ENCODE data around the gene ATP10A. TPM values are rescaled to one million over a fixed set of nuclear protein-coding genes. Genes with fewer than 3 reads are reported as not detected.

ATP10A gene
- polyA plus RNA-seq, 1 donor (not counting 4 experiments of a cell fraction or from before 2014, with no cell fraction given): not detected

DNA sequence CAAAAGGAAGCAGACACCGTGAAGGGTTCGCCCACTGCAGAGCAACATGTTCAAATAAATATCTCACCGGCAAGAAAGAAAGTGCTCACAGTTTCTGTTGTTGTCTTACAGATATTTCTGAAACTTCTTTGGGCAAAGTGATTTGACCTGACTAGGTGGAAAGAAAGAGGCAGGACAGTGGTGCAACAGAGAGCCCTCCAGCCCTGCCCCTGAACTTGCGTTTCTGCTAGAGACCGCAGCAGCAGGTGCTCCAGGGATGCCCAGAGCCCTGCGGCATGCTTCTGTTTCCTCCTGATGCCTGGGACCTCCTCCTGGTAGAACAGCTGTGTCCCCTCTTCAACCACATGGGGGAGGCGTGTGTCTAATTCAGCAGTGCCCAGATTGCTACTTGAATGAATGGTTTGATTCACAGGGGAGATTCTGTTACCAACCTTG lies 123.4 kb downstream of the ATP10A start:
- no peak for FAIRE-seq
- Histone ChIP-seq H3K27ac (ENCODE audit: control insufficient read depth, insufficient read depth, low read length) (no peak overlapping the region), H3K79me2 (ENCODE audit: control insufficient read depth, insufficient read depth, low read length) (no peaks in the 10 kb centered on the region), H2AFZ (ENCODE audit: control insufficient read depth, low read length) (no peak overlapping the region), H3K9ac (ENCODE audit: control insufficient read depth, extremely low read depth, insufficient read depth, low read length) (no peak overlapping the region), H3K9me1 (ENCODE audit: control insufficient read depth, extremely low read depth, insufficient read depth, low read length) (no peaks in the 10 kb centered on the region), H4K20me1 (ENCODE audit: control insufficient read depth, extremely low read depth, insufficient read depth, low read length) (no peaks in the 10 kb centered on the region), H3K36me3 (ENCODE audit: control insufficient read depth in 2 of 2, extremely low read depth in 1 of 2, insufficient read depth in 2 of 2, low read length in 2 of 2) (no peaks in the 10 kb centered on the region), H3K4me3 (ENCODE audit: control insufficient read depth in 2 of 3, extremely low read depth in 1 of 3, insufficient read depth in 2 of 3, low read depth in 1 of 3, low read length in 3 of 3) (no peak overlapping the region), H3K4me2 (ENCODE audit: control insufficient read depth, extremely low read depth, insufficient read depth, low read depth, low read length) (no peak overlapping the region), H3K9me3 (ENCODE audit: control insufficient read depth, low read depth, low read length) (peaks cover 2% of the 10 kb centered on the region), H3K4me1 (ENCODE audit: control insufficient read depth, extremely low read depth, insufficient read depth, low read length) (no peaks in the 10 kb centered on the region), H3K27me3 (ENCODE audit: control insufficient read depth, extremely low read depth, insufficient read depth, low read length) (no peaks in the 10 kb centered on the region)
- dilution Hi-C loops (cut with MboI; ENCODE audit: extremely low pct_ligation_motif_present, low sequenced_read_pairs): no loop called here
- no peak for TF ChIP-seq EZH2 (IDR thresholded peaks at IDR 0.05; ENCODE audit: low read length)
- TF ChIP-seq, protein P1, sequence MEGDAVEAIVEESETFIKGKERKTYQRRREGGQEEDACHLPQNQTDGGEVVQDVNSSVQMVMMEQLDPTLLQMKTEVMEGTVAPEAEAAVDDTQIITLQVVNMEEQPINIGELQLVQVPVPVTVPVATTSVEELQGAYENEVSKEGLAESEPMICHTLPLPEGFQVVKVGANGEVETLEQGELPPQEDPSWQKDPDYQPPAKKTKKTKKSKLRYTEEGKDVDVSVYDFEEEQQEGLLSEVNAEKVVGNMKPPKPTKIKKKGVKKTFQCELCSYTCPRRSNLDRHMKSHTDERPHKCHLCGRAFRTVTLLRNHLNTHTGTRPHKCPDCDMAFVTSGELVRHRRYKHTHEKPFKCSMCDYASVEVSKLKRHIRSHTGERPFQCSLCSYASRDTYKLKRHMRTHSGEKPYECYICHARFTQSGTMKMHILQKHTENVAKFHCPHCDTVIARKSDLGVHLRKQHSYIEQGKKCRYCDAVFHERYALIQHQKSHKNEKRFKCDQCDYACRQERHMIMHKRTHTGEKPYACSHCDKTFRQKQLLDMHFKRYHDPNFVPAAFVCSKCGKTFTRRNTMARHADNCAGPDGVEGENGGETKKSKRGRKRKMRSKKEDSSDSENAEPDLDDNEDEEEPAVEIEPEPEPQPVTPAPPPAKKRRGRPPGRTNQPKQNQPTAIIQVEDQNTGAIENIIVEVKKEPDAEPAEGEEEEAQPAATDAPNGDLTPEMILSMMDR (optimal IDR thresholded peaks at IDR 0.05 in 1 of 3, IDR thresholded peaks at IDR 0.05 in 1 of 3, conservative IDR thresholded peaks at IDR 0.05 in 1 of 3; ENCODE audit: extremely low read depth in 1 of 3, insufficient read depth in 2 of 3, low read length in 3 of 3): no peak
- DNase-seq (ENCODE audit: low read depth, low spot score): no peak

DNA sequence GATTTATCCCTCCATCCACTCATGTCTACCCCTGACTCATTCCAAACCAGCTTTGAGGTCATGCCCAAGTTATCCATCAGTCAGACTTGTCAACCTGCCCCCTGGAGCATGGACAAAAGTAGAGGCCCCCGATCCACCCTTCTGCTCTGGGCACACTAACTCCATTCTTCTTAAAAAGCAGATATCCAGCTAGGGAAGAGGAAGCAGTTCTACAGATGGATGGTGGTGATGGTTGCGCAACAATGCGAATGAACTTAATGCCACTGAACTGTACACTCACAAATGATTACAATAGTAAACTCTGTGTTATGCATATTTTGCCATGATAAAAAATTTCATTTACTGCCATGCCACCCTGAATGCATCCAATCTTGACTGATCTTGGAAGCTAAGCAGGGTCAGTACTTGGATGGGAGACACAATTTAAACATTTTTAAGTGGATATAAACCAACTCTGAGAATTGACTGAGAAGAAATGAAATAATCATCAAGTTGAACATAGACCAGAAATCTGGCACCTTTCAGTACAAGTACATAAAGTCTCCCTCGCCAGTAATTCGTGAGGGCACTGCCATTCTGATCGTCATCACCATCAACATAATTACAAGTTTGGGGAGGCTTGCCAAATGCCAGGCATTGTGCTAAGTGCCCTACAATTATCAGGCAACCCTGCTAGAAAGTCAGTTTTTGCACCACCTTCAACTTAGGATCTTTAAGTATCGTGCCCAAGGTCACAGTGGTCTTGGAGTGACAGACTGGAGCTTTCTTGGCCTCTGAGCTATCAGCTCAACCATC lies 124.8 kb downstream of the ATP10A start:
- Histone ChIP-seq H3K27ac (ENCODE audit: control insufficient read depth, insufficient read depth, low read length) (no peak overlapping the region), H3K79me2 (ENCODE audit: control insufficient read depth, insufficient read depth, low read length) (no peaks in the 10 kb centered on the region)
- FAIRE-seq: no peak

More for the DNA sequence above, 124.8 kb downstream of the ATP10A start:
- Histone ChIP-seq H4K20me1 (ENCODE audit: control insufficient read depth, extremely low read depth, insufficient read depth, low read length) (no peaks in the 10 kb centered on the region), H3K4me3 (ENCODE audit: control insufficient read depth in 2 of 3, extremely low read depth in 1 of 3, insufficient read depth in 2 of 3, low read depth in 1 of 3, low read length in 3 of 3) (no peak overlapping the region), H3K4me1 (ENCODE audit: control insufficient read depth, extremely low read depth, insufficient read depth, low read length) (no peaks in the 10 kb centered on the region), H3K9me1 (ENCODE audit: control insufficient read depth, extremely low read depth, insufficient read depth, low read length) (no peaks in the 10 kb centered on the region), H3K27me3 (ENCODE audit: control insufficient read depth, extremely low read depth, insufficient read depth, low read length) (no peaks in the 10 kb centered on the region), H3K36me3 (ENCODE audit: control insufficient read depth in 2 of 2, extremely low read depth in 1 of 2, insufficient read depth in 2 of 2, low read length in 2 of 2) (no peaks in the 10 kb centered on the region), H3K4me2 (ENCODE audit: control insufficient read depth, extremely low read depth, insufficient read depth, low read depth, low read length) (no peak overlapping the region), H2AFZ (ENCODE audit: control insufficient read depth, low read length) (no peak overlapping the region), H3K9ac (ENCODE audit: control insufficient read depth, extremely low read depth, insufficient read depth, low read length) (no peak overlapping the region), H3K9me3 (ENCODE audit: control insufficient read depth, low read depth, low read length) (peaks cover 9% of the 10 kb centered on the region)
- no peak for DNase-seq (ENCODE audit: low read depth, low spot score)
- TF ChIP-seq, protein P1 (optimal IDR thresholded peaks at IDR 0.05 in 1 of 3, IDR thresholded peaks at IDR 0.05 in 1 of 3, conservative IDR thresholded peaks at IDR 0.05 in 1 of 3; ENCODE audit: extremely low read depth in 1 of 3, insufficient read depth in 2 of 3, low read length in 3 of 3): no peak
- TF ChIP-seq EZH2 (IDR thresholded peaks at IDR 0.05; ENCODE audit: low read length): no peak
- dilution Hi-C loops (cut with MboI; ENCODE audit: extremely low pct_ligation_motif_present, low sequenced_read_pairs): no loop called here
